Gastroesophageal sphincter (tissue), 4 donors: ENCODE data around the gene GABRA5. TPM values are rescaled to one million over a fixed set of nuclear protein-coding genes. Genes with fewer than 3 reads are reported as not detected.
"Not testable (repeated sequence)": the region's sequence is repeated elsewhere in the genome, so short reads cannot be mapped to it uniquely, and the experiment has no call there.

Source experiments
- ATAC-seq: fragments of 150-250 bp; one replicate; pipeline ENCODE4 v1.9.1; 2016; ENCODE audit warnings: mild to moderate bottlenecking, moderate library complexity
- H3K27ac ChIP-seq, 4 donors: fragments of 200-600 bp; sonication (generic) in 3 of 4; 1 replicate in 3 of 4; 2 replicates in 1 of 4; pipeline ENCODE4 v1.5.1; 2016 to 2019
- H3K27me3 ChIP-seq: fragments of 200-600 bp; sonication (generic); one replicate; pipeline ENCODE4 v1.5.1; 2019
- H3K36me3 ChIP-seq, 2 donors: fragments of 200-600 bp; sonication (generic); one replicate each; pipeline ENCODE4 v1.5.1; 2019; ENCODE audit warnings: control low read depth in 1 of 2
- H3K4me1 ChIP-seq, 3 donors: fragments of 200-600 bp; sonication (generic); 1 replicate in 2 of 3; 2 replicates in 1 of 3; pipeline ENCODE4 v1.5.1; 2016 to 2019; ENCODE audit warnings: control low read depth in 2 of 3
- H3K4me3 ChIP-seq, 2 donors: fragments of 200-600 bp; sonication (generic); one replicate each; pipeline ENCODE4 v1.5.1; 2019; ENCODE audit warnings: mild to moderate bottlenecking in 1 of 2, moderate library complexity in 1 of 2
- H3K9me3 ChIP-seq, 3 donors: fragments of 200-600 bp; sonication (generic); one replicate each; pipeline ENCODE4 v1.5.1; 2017 to 2019; ENCODE audit warnings: control low read depth in 2 of 3
- CTCF ChIP-seq, 4 experiments: fragments of 200-600 bp in 2 of 4; fragments of 450-650 bp in 2 of 4; sonication (generic) in 1 of 4; IDR thresholded peaks; one replicate each; pipeline ENCODE4 v1.5.1; 2017 to 2019; ENCODE audit warnings: antibody characterized with exemption in 4 of 4, mild to moderate bottlenecking in 2 of 4, moderate library complexity in 2 of 4
- EP300 ChIP-seq: sonication (generic); formaldehyde crosslinking; IDR thresholded peaks from one replicate; pipeline ENCODE4 v1.6.1; 2017; ENCODE audit warnings: antibody characterized with exemption, mild to moderate bottlenecking
- POLR2A ChIP-seq, 2 donors: fragments of 450-650 bp; IDR thresholded peaks; one replicate each; pipeline ENCODE4 v1.6.1; 2017; ENCODE audit warnings: antibody characterized with exemption in 2 of 2, mild to moderate bottlenecking in 2 of 2, moderate library complexity in 1 of 2
- POLR2AphosphoS5 ChIP-seq: sonication (generic); formaldehyde crosslinking; IDR thresholded peaks from one replicate; pipeline ENCODE4 v1.6.1; 2017; ENCODE audit warnings: antibody characterized with exemption
- WGBS, 2 donors: methylation state at CpG; one replicate each; pipeline ENCODE4 v1.1.5; 2018; ENCODE audit warnings: low coverage in 1 of 2; 5-methylcytosine and 5-hydroxymethylcytosine counted together
- total RNA-seq, 4 donors: library from RNA; depleted of rRNA; stranded (reverse); fragments of >200 nt; gene quantifications; one replicate each; pipeline ENCODE4 v1.1.0, GENCODE V29; 2016

Gene GABRA5
- 100 to 1,000 TPM in 1 of 4 donors, 10 to 100 TPM in 1, 1 to 10 TPM in 2; 2.4 to 151 (median 33.7) TPM for total RNA-seq

GRCh38 chr15:26866298-26867199 is at the start of gene GABRA5:
GABRA5 (plus strand) TSS chr15:26867062; CDS start chr15:26869249, 2,187 bp downstream.
- no peak for TF ChIP-seq POLR2A (IDR thresholded peaks at IDR 0.05)
- peak in 3 of 4 experiments; percentile 19 to 60 (median 47) for TF ChIP-seq CTCF (IDR thresholded peaks at IDR 0.05)
- Histone ChIP-seq H3K4me3 (peak within 1 kb of the TSS; percentile 27 to 58), H3K27me3 (peaks cover 36% of the 10 kb centered on the region), H3K9me3 (no peaks in the 10 kb centered on the region), H3K27ac (peak within 1 kb of the TSS in 3 of 4 donors; percentile 41 to 91 (median 81)), H3K4me1 (peaks cover 0 to 37% (median 3%) of the 10 kb centered on the region in 3 donors), H3K36me3 (no peaks in the 10 kb centered on the region)
- peak; percentile 86 for ATAC-seq
- 20 to 38% methylated on average over 2 to 6 of the region's 63 CpGs for WGBS, 2 donors

GRCh38 chr15:26831191-26831590 is 35.7 kb upstream of the GABRA5 start:
- no CpG with 5 or more reads among the region's 36 CpGs for whole genome bisulfite sequencing, 2 donors
- not testable (repeated sequence) for ATAC-seq, H3K4me3 ChIP-seq, H3K27ac ChIP-seq, H3K36me3 ChIP-seq, H3K9me3 ChIP-seq, H3K27me3 ChIP-seq, H3K4me1 ChIP-seq

- Histone ChIP-seq H3K36me3 (no peaks in the 10 kb centered on the region), H3K4me1 (no peaks in the 10 kb centered on the region), H3K27me3 (no peaks in the 10 kb centered on the region), H3K9me3 (peaks cover 0 to 16% (median 0%) of the 10 kb centered on the region in 3 donors), H3K4me3 (no peak overlapping the region), H3K27ac (no peak overlapping the region)
- 67% methylated on average over 7 of the region's 7 CpGs for WGBS, 2 donors
- no peak for ATAC-seq
- no peak for TF ChIP-seq CTCF (IDR thresholded peaks at IDR 0.05)
- no peak for TF ChIP-seq POLR2A (IDR thresholded peaks at IDR 0.05)
- no peak for TF ChIP-seq POLR2AphosphoS5
- no peak for TF ChIP-seq EP300
Measured at GRCh38 chr15:26831951-26832350, 34.9 kb upstream of the GABRA5 start.

GRCh38 chr15:26838742-26839460 is 28.0 kb upstream of the GABRA5 start:
- Histone ChIP-seq H3K27ac (no peak overlapping the region), H3K36me3 (no peaks in the 10 kb centered on the region), H3K4me1 (no peaks in the 10 kb centered on the region), H3K27me3 (peaks cover 39% of the 10 kb centered on the region), H3K9me3 (peaks cover 0 to 26% (median 0%) of the 10 kb centered on the region in 3 donors), H3K4me3 (no peak overlapping the region)
- ATAC-seq = no peak
- WGBS, 2 donors = 69 to 72% methylated on average over 6 to 9 of the region's 26 CpGs
- TF ChIP-seq POLR2AphosphoS5 (no peak), CTCF (IDR thresholded peaks at IDR 0.05) (peak in 1 of 4 experiments; percentile 66)

GRCh38 chr15:26841514-26841913 is 25.3 kb upstream of the GABRA5 start:
- no peaks in the 10 kb centered on the region for H3K36me3 ChIP-seq
- no peak for ATAC-seq
- no peak overlapping the region for H3K4me3 ChIP-seq
- peaks cover 39% of the 10 kb centered on the region for H3K27me3 ChIP-seq
- H3K4me1 ChIP-seq = no peaks in the 10 kb centered on the region
- TF ChIP-seq CTCF (IDR thresholded peaks at IDR 0.05) (no peak), EP300 (no peak)
- WGBS, 2 donors = 49 to 73% methylated on average over 10 of the region's 10 CpGs
- H3K27ac ChIP-seq = no peak overlapping the region
- peaks cover 0 to 15% (median 0%) of the 10 kb centered on the region in 3 donors for H3K9me3 ChIP-seq
